LoVo (cell line): ENCODE measurements around the gene C6orf136.
"Not testable (repeated sequence)": the region's sequence is repeated elsewhere in the genome, so short reads cannot be mapped to it uniquely, and the experiment has no call there.

Source experiments
- DNase-seq: peaks from one replicate; pipeline ENCODE4 v3.0.0-alpha.2; 2016; ENCODE audit warnings: low spot score

The C6orf136 gene

DNA sequence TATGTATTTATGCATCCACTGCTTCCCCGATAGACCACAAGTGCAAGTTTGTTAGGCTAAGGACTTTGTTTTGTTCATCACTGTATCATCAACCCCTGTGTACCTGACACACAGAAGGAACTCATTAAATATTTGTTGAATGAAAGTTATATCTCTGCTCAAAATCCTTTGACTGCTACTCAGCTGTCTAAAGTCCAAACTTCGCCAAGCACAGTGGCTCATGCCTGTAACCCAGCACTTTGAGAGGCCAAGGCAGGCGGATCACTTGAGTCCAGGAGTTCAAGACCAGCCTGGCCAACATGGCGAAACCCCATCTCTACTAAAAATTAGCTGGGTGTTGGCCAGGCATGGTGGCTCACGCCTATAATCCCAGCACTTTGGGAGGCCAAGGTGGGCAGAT, 11.0 kb downstream of the C6orf136 start:
- not testable (repeated sequence) for DNase-seq

DNA sequence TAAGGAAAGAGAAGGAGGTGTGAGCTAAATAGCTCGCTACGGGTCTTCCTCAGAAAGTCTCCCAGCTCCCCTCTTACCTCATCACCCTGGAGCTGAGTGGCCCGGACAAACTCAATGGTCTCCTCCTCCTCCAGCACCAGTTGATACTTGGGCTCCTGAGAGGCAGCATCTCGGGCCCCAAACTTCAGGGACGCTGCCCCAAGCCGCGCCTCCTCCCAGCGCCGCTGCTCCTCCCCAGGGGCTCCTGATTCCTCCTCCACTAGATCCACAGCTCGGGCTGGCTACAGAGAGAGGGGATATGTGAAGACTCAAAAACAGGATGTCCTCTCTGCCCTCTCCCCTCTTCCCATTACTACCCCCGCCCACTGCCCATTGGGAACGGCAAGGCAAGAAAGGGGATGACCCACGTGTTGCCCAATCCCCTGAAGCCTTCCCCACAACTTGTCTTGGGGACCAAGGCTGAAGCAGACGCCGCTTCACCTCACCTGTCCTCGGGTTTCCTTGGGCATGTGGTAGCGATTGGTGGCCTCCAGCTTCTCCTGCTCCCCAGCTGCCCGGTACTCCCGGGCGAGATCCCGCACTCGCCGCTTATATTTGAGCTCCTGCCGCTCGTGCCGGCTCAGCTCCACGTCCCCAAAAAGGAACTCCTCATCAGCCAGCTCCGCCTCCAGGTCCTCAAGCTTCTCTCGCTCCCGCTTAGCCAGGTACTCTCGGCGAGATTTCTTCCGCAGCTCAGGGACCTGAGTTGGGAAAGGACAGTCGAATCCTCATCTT, 18.2 kb downstream of the C6orf136 start:
- DNase-seq: no peak

DNA sequence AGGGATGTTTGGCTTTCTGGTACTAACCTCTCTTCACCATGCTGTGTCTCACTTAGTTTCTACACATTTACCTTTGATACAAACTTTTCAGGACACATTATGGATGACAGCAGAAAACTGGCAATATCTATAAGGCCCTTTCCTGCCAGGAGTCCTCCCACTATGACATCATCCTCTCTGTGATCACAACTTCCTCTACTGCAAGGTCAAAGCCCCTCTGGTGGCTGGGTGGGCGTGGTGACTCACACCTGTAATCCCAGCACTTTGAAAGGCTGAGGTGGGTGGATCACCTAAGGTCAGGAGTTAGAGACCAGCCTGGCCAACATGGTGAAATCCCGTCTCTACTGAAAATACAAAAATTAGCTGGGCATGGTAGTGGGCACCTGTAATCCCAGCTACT, 19.4 kb downstream of the C6orf136 start:
- DNase-seq: not testable (repeated sequence)

DNA sequence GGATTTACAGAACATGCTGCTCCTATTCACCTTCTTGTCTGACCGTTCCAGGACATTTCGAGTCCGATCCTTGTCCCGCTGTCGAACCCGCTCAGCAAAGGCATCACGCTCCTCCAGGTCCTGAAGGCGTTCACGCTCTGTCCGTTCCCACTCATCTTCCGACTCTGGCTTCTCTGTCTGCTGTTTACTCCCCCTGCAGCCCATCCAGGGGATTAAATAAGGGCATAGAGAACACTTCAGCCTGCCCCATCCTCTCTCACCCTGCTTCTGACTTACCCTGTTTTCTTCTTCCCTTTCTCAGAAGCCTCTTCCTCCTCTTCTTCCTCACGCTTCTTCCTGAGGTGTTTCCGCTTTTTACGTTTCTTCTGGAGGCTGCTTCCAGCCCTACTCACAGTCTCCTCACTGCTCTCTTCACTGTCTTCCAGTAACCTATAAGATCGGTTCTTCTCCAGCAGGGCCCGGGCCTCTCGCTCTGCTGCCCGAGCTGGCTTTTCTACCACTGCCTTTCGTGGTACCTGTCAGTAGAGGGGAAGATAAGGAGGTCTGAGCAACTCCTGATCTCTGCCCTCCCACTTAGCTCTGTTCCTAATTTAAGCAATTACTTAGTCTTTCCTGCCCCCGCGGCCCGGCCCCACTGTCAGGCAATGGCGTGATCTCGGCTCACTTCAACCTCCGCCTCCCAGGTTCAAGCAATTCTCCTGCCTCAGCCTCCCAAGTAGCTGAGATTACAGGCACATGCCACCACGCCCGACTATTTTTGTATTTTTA, 24.0 kb downstream of the C6orf136 start:
- DNase-seq: no peak

DNA sequence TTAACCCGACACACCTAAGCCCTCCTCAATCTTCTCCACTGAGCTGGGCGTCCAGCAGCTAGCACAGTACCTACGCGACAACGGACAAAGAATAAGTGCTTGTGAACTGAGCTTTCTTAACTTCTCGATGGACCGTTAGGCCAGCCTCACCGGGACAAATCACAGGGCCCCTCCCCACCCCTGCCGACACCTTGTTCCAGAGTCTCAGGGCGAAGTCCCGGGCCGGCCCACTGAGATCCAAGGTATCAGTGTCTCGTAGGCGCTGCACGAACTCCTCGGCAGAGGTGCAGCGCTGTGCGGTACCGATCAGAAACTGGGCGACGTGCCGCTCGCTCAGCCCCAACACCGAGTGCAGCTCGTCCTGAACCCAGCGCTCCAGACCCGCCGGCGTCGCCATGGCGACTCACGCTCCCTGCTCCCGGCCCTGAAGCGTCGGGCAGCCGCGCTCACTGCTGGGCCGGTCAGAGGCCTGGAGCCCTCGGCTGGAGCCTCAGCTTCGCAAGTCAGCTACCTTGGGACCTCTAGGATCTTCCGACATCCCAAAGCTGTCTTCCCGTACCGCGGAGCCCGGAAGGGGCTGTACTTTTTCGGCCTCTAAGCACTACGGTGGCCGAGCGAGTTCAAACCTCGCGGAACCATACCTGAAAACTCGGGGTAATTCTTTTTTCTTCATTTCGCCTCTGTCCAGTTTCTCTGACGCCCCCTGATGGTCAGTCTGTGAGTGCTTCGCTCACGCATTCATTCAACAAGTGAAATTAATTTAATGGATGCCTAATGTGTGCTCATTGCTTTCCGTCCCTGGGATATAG, 25.7 kb downstream of the C6orf136 start, which contains the start of gene DHX16:
DHX16 (minus strand) TSS at position 562 of the 809 bp plus-strand sequence; CDS start at position 397, 165 bp downstream.
- peak; percentile 98 for DNase-seq

DNA sequence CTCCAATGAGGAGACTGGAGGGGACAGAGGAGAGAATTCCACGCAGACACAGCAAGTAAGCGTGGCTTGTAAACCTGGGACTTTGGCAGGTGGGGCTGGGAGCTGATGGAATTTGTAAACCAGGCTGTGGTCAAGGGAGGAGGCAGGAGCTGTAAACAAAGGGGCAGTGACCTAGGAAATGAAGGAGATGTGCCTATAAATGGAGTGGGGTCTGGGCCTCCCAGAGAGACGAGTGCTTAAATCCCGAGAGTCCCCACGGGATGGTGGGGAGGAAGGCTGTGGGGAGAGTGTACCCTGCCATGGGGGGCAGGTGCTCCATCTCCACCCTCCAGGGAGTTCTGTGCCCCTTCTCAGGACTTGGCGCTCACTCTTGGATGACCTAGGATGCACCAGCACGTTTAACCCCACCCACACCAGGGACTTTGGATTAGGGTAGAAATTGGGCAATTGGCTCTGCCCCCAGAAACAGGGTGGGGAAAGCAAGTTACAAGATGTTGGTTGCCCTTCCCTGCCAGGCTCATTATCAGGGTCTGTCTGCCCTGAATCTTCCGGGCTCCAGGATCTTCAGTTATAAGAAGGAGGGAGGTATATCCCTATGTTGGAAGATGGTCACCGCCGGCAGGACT, 29.8 kb downstream of the C6orf136 start:
- no peak for DNase-seq

DNA sequence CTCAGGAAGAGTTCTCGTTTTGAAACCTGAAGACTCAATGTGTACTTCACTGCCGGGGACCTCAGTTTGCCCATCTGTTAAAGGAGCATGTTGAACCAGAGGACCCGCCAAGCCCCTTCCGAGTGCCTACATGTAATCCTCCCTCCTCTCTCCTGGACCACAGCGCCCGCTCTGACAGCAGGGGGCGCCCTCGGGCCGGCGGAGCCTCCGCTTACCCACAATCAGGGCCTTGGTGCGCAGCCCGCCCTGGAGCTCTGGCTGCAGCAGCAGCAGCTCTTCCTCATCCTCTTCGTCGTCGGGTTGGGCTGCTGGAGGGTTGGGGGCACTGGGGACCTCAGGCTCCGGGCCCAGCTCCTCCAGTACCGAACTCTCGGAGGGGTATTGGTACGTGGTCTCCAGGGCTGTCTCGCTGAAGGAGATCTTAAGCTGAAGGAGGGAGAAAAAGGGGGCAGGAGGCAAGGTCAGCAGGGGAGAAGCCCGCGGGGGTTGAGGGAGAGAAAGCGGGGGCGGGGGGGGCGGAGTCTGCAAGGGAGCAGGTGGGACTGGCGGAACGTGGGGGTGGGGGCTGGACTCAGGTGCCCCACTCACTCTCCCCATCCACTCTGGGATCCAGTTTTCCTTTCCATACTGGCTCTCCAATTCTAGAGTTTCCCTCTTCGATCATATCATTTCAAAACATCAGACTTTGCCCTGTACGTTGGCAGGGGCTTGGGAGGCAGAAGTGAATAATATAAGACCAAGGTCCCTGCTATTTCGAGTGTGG, 32.2 kb downstream of the C6orf136 start:
- DNase-seq: peak; percentile 61

DNA sequence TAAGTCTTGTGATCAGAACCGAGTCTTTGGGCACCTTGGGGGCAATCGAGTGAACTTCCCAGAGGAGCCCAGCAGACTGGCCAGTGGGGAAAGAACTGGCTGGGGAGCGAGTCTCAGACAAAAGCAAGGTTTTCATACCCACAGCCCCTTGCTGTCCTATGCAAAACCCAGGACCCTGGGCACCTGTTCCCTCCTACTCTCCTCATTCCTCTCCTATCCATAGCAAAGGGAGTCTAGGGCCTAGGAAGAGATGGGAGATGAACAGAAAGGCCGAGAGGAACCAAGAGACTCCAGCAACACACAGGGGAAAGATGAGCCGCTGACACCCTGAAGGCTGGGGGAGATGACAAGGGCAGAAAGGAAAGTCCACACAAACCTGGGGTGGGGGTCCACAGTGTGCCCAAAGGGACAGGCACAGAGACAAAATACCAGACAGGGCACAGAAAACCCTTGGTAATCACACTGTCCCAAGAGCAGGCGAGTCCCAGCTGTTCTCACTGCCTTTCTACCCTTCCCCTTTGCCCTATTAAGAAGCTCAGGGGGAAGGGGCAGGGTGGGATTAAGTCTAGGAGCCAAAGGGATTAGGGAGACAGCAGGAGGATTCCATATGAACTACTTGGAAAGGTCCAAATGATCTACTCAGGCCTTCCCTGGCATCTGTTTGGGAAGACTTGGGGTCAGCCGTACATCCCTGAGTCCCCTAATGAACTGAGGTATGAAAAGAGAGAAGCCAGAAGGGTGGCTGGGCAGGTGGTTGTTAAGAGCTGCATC, 33.0 kb downstream of the C6orf136 start:
- DNase-seq: no peak

DNA sequence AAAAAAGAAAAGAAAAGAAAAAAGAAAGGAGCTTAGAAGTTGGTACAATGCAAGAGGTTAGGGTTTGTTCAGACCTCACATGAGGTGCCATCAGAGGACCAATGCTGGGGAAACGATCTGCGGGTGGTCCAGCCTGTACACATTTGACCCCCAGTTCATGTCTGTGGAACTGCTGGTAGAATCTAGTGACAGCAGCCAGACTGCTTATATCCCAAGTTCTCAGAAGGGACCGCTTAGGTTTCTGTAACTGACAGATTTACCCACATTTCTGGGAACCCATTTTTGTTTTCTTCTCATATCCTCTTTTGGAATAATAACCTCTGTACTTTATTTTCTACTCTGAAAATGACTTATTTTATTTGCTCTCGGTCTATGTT, 34.8 kb downstream of the C6orf136 start:
- DNase-seq: no peak

DNA sequence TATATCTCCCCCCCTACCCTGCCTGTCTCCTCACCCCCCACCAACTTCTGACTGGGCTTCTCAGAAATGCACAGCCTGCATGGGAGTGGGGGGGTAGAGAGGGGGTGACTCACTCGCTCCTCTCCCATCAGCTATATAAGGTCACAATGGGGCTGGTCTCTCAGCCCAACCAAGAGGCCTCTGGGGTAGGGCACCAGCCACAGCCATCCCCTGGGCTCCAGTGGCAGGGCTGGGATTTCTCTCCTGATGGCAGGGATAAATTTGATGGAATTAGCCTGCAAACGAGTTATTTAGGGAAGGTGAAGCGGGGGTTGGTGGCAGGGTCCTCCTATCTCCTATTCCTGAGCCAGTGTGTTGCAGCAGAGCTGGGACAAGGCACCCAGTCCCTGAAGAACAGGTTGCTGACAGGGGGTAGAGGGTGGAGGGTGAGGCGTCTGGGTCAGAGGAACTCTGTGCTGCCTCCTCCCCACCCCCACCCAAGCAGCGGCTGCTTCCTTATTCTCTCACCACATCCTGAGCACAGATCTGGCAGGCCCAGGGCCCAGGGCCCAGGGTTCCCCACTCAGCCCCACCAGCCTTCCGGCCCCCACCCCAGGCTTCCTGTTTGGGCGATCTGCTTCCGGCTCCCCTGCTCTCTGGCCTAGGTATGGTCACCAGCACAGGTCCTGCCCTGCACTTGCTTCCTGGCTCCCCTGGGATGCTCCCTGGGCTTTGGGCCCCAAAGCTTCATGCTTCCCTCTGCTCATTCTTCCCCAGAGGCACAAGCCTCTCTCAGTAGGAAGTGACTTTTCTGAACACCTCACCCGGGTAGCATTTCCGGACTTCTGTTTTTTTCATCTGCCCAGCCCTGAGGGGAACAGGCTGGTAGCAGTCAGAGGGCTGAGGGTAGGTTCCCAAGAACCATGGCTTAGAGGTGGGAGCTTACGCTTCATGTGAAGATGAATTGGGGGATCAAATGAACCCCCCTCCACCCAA, 35.5 kb downstream of the C6orf136 start:
- DNase-seq: no peak

DNA sequence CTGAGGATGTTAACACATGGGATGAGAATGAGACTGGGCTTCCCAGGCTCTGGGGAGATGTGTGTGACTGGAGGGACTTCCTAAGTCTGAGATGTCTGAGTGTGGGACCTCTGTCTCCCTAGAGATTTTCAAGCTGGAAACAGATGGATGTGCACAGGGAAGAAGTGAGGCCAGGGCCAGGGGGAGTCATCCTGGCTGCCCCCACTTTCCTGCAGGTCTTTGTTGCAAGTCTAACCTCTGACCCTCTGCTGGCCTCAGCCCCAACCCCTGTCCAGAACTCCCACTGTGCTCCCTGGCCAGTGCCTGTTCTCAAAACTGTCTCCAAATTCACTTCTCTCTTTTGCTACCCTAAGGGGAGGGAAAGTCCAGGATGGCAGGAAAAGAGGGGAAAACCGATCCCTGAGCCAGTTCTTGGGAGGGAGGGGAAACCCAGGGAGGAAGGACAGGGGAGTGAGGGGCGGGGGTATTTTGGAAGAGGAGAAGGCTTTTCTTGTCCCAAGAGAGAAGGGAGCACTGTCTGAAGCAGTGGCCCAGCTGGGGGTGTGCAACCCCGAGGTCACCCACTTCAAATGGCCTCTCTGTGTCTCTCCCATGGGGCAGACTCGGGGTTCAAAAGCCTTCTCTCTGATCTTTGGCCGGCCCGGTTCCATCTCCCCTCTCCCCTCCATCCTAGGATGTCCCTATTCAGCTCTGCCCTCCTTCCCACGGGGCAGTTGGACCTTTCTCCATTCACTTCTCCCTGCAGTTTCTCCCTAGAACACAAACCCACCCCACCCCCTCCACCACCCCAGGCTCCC, 36.4 kb downstream of the C6orf136 start:
- no peak for DNase-seq

DNA sequence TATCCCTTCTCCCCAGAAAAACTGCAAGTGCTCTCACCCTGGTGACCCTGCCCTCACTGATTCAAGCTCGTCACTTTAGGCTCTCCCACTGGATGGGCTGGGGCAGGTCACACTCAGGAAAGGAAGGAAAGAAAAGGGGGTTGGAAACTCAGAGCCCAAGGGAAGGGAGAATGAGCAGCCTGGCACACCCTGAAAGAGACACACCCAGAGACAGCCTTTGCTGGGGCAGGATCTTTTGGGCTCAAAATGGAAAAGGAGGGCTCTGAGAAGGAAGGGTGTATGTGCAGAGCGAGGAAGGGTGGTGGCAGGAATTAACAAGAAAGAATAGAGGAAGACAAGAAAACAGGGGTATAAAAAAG, 37.0 kb downstream of the C6orf136 start:
- no peak for DNase-seq

DNA sequence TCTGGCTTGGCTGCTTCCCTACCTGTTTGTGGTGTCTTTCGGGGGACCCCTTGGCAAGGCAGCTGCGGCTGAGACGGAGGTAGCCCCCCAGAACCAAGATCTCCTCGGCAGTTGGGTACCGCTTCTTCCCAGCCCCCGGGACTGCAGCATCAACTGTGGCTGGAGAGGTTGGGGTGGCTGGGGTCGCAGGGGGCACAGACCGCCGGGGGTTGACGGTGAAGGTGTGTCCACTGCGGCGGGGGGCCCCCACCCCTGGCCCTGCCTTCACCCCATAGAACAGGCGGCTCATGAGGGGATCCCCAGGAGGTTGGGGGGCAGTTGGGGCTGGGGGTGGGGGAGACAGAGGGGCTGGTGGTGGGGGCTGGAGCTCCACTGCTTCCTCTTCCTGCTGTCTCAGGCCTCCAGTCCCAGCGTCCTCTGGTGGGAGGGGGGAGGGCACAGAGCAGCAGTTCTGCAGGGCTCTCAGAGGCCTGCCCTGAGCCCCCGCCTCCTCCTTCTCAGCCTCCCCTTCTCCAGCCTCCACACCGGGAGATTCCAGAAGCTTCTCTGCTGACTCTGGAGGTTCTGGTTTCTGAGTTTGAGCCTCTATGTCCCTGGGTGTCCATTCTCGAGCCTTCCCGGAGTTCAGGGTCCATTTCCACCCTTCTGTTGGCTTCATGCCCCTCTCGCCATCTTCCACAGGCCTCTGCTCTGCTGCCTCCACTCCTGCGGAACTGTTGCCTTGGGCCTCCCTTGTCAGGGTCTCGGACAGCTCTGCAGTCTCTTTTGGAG, 37.6 kb downstream of the C6orf136 start:
- no peak for DNase-seq

DNA sequence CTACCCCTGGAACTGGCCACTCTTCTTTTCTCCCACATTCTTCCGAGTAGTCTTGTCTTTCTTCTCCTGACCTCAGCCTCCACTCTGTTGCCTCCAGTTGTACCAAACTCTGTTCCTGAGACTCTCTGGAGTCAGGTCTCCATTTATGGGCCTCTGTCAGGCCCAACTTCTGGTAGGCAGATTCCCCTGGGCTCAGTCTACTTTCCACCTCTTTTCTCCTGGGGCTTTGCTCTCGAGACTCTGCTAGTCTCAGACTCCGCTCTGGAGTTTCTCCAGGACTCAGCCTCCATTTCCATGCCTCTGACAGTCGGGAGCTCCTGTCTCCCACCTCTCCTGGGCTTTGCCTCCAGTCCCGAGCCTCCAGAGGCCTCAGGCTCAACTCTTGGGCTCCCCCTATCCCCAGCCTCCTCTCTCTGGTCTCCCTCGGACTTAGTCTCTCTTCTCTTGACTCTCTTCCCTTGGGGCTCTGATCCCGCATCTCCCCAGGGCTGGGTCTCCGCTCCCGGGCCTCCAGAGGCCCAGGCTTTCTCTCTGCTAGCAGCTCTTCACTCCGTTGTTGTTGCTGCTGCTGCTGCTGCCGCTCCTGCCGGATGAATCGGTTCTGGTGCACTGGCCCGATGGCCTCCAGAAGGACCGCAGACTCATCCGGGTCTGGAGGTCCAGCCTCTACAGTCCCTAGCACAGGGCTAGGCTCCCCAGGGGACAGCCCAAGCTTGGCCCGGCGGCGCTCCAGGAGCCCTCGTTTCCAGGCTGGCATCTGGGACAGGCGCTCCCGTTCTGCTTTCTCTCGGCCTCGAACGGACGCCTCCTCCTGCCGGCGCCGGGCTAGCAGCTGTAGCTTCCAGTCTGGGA, 38.5 kb downstream of the C6orf136 start:
- no peak for DNase-seq

DNA sequence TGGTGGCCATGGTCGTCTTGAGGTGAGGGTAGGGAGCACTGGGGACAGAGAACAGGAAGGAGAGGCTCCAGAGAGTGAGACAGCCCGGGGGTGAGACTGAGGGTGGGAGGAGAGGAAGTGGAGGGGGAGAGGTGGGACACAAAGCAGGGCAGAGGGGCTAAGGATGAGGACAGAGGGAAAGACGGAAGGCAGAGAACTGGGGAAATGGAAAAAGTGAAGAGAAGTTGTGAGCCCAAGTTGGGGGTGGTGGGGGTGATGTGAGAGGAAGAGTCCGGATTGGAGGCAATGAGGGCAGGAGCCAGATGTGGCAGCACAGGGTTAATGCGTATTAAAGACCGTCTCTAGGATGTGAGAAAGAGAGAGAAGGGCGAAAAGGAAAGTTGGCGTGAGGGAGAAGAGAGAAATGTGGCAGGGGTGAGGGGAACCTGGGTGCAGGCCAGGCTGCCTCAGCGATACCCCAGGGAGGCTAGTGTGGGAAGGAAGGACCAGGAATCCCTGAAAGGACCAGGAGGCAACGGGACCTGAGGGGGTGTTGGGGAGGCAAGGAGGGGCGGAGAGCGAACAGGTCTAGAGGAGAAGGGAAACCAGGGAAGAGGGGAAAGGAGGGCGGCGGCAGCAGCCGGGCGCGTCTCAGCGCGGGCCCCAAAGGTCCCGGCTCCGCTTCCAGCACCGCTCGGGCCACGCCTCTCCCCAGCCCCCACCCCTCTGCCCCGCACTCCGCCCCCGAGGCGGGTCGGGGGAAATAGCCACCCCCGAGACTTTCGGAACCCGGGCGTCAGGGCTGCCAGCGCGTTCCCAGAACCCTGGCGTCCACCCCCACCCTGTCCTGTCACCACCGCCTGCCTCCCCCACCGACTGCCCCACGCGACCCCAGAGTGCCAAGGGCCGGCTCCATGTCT, 39.3 kb downstream of the C6orf136 start, which contains the start of gene PPP1R18:
PPP1R18 (minus strand) TSS at position 637 of the 899 bp plus-strand sequence; CDS start at position 10, 627 bp downstream.
- DNase-seq: peak; percentile 10
